ENCODE results near the gene FOXP1.

FOXP1 gene

GRCh38 chr3:71240034-71240433, 343.5 kb downstream of the FOXP1 start:
- DNase-seq (ENCODE audit: low read depth), result no peak

GRCh38 chr3:71238355-71238757, 345.2 kb downstream of the FOXP1 start:
- no peak for DNase-seq (ENCODE audit: low read depth)

- no peak for DNase-seq (ENCODE audit: low read depth)
Observed at GRCh38 chr3:71237672-71238071, 345.9 kb downstream of the FOXP1 start.

- DNase-seq (ENCODE audit: low read depth), result no peak
Observed at GRCh38 chr3:71235846-71236245, 347.7 kb downstream of the FOXP1 start.

- DNase-seq (ENCODE audit: low read depth), result no peak
Observed at GRCh38 chr3:71232895-71233294, 350.6 kb downstream of the FOXP1 start.

GRCh38 chr3:71232175-71232679, 351.3 kb downstream of the FOXP1 start:
- no peak for DNase-seq (ENCODE audit: low read depth)

- no peak for DNase-seq (ENCODE audit: low read depth)
Observed at GRCh38 chr3:71231680-71232079, 351.8 kb downstream of the FOXP1 start.

GRCh38 chr3:71229905-71230657, 353.4 kb downstream of the FOXP1 start:
- no peak for DNase-seq (ENCODE audit: low read depth)

GRCh38 chr3:71228156-71228866, 355.2 kb downstream of the FOXP1 start:
- DNase-seq (ENCODE audit: low read depth), result no peak

- no peak for DNase-seq (ENCODE audit: low read depth)
Observed at GRCh38 chr3:71227270-71227661, 356.3 kb downstream of the FOXP1 start.

GRCh38 chr3:71226565-71227269, 356.8 kb downstream of the FOXP1 start:
- no peak for DNase-seq (ENCODE audit: low read depth)

GRCh38 chr3:71225951-71226564, 357.5 kb downstream of the FOXP1 start:
- no peak for DNase-seq (ENCODE audit: low read depth)

- DNase-seq (ENCODE audit: low read depth), result no peak
Observed at GRCh38 chr3:71225002-71225684, 358.4 kb downstream of the FOXP1 start.

GRCh38 chr3:71219744-71220638, 363.5 kb downstream of the FOXP1 start:
- no peak for DNase-seq (ENCODE audit: low read depth)

GRCh38 chr3:71218508-71218907, 365.0 kb downstream of the FOXP1 start:
- no peak for DNase-seq (ENCODE audit: low read depth)

GRCh38 chr3:71217640-71218222, 365.8 kb downstream of the FOXP1 start:
- DNase-seq (ENCODE audit: low read depth), result no peak

GRCh38 chr3:71215351-71215750, 368.2 kb downstream of the FOXP1 start:
- DNase-seq (ENCODE audit: low read depth), result no peak

GRCh38 chr3:71214797-71215196, 368.7 kb downstream of the FOXP1 start:
- no peak for DNase-seq (ENCODE audit: low read depth)

GRCh38 chr3:71214016-71214415, 369.5 kb downstream of the FOXP1 start:
- no peak for DNase-seq (ENCODE audit: low read depth)

- no peak for DNase-seq (ENCODE audit: low read depth)
Observed at GRCh38 chr3:71211083-71211482, 372.4 kb downstream of the FOXP1 start.

All from stromal cell of bone marrow (primary cell).